B cell (primary cell): ENCODE results near the gene FGF3. TPM values are rescaled to one million over a fixed set of nuclear protein-coding genes. Genes with fewer than 3 reads are reported as not detected.

Experiments
- ATAC-seq: fragments of 200-7000 bp; cut with Tn5 transposase; one replicate; pipeline ENCODE4 v1.10.0; 2021; ENCODE audit warnings: low read depth, mild to moderate bottlenecking, moderate number of reproducible peaks, moderate library complexity
- CTCF ChIA-PET: fragments of 350-600 bp; sonication (Branson Sonifier 250); formaldehyde crosslinking; loops from one replicate; lab custom pipeline; 2021; ENCODE audit warnings: antibody characterized with exemption, inconsistent platforms; lab: Charles Lee
- POLR2A ChIA-PET: fragments of 350-600 bp; sonication (Branson Sonifier 250); formaldehyde crosslinking; loops from one replicate; lab custom pipeline; 2021; ENCODE audit warnings: antibody characterized with exemption; lab: Charles Lee
- DNase-seq: peaks from one replicate; pipeline ENCODE4 v3.0.0; 2013
- H2AFZ ChIP-seq: 2 replicates; pipeline ENCODE4 v1.6.1; 2012; ENCODE audit warnings: mild to moderate bottlenecking, low read depth, low read length; ENCODE audit not compliant: insufficient read depth, poor library complexity, severe bottlenecking
- H3K27ac ChIP-seq, 2 donors: 1 replicate in 1 of 2; 2 replicates in 1 of 2; pipeline ENCODE4 v1.5.1; 2012 to 2013; ENCODE audit warnings: low read length in 2 of 2, mild to moderate bottlenecking in 2 of 2, moderate library complexity in 1 of 2
- H3K27me3 ChIP-seq, 4 experiments: fragments of 200-600 bp in 1 of 4; sonication (generic) in 1 of 4; replicated peaks in 1 of 4; 1 replicate in 2 of 4; 2 replicates in 2 of 4; pipeline versions ENCODE4 v1.6.1 to v1.7.0; 2013 to 2016; ENCODE audit warnings: low read length in 3 of 4, mild to moderate bottlenecking in 2 of 4, mixed read lengths in 1 of 4, moderate library complexity in 1 of 4; ENCODE audit not compliant: insufficient read depth in 4 of 4, control insufficient read depth in 3 of 4; ENCODE audit errors: control extremely low read depth in 1 of 4
- H3K36me3 ChIP-seq, 2 experiments: replicated peaks in 1 of 2; 1 replicate in 1 of 2; 2 replicates in 1 of 2; pipeline versions ENCODE4 v1.6.1 to v1.7.1; 2013; ENCODE audit warnings: low read length in 1 of 2; ENCODE audit not compliant: insufficient read depth in 2 of 2, control insufficient read depth in 1 of 2; ENCODE audit errors: control extremely low read depth in 1 of 2, extremely low read depth in 1 of 2
- H3K4me1 ChIP-seq, 2 donors: fragments of 200-600 bp in 1 of 2; sonication (generic) in 1 of 2; 1 replicate in 1 of 2; 2 replicates in 1 of 2; pipeline versions ENCODE4 v1.5.1 to v1.6.1; 2013 to 2017; ENCODE audit warnings: low read length in 2 of 2; ENCODE audit not compliant: control insufficient read depth in 2 of 2, insufficient read depth in 2 of 2
- H3K4me2 ChIP-seq: replicated peaks from 2 replicates; pipeline ENCODE3; 2012; ENCODE audit warnings: mild to moderate bottlenecking, low read depth, low read length; ENCODE audit not compliant: poor library complexity, severe bottlenecking
- H3K4me3 ChIP-seq, 5 experiments: fragments of 200-600 bp in 1 of 5; sonication (generic) in 1 of 5; 1 replicate in 3 of 5; 2 replicates in 2 of 5; pipeline versions ENCODE4 v1.5.1 to v1.7.0; 2011 to 2016; ENCODE audit warnings: low read length in 4 of 5, mild to moderate bottlenecking in 4 of 5, low read depth in 2 of 5, control low read depth in 1 of 5, moderate library complexity in 1 of 5; ENCODE audit not compliant: insufficient read depth in 1 of 5; ENCODE audit errors: control extremely low read depth in 1 of 5, extremely low read depth in 1 of 5
- H3K79me2 ChIP-seq: fragments of 200-600 bp; sonication (generic); one replicate; pipeline ENCODE4 v1.6.0; 2016; ENCODE audit warnings: low read length; ENCODE audit not compliant: control insufficient read depth, insufficient read depth
- H3K9ac ChIP-seq: fragments of 200-600 bp; sonication (generic); 2 replicates; pipeline ENCODE4 v1.6.1; 2017; ENCODE audit warnings: mild to moderate bottlenecking, low read length, moderate library complexity
- H3K9me3 ChIP-seq, 3 donors: one replicate each; pipeline versions ENCODE4 v1.6.1 to v1.7.1; 2013; ENCODE audit warnings: low read length in 2 of 3; ENCODE audit not compliant: control insufficient read depth in 2 of 3, insufficient read depth in 1 of 3; ENCODE audit errors: control extremely low read depth in 1 of 3
- H4K20me1 ChIP-seq: 2 replicates; pipeline ENCODE4 v1.6.0; 2012; ENCODE audit warnings: mild to moderate bottlenecking, low read length; ENCODE audit not compliant: insufficient read depth, control insufficient read depth, poor library complexity, severe bottlenecking
- H3K27ac Mint-ChIP-seq: one replicate; pipeline ENCODE4 v1.8.0; 2021; ENCODE audit warnings: mixed read lengths
- H3K27me3 Mint-ChIP-seq: one replicate; pipeline ENCODE4 v1.8.0; 2021; ENCODE audit warnings: mixed read lengths
- H3K4me1 Mint-ChIP-seq: one replicate; pipeline ENCODE4 v1.8.0; 2021; ENCODE audit warnings: mixed read lengths
- H3K4me3 Mint-ChIP-seq: one replicate; pipeline ENCODE4 v1.8.0; 2021; ENCODE audit warnings: mixed read lengths
- H3K9me3 Mint-ChIP-seq: one replicate; pipeline ENCODE4 v1.8.0; 2022; ENCODE audit warnings: mixed read lengths; ENCODE audit not compliant: insufficient read depth
- EZH2 ChIP-seq: IDR thresholded peaks from 2 replicates; pipeline ENCODE4 v1.6.1; 2012; ENCODE audit warnings: borderline replicate concordance, low read depth, mild to moderate bottlenecking, moderate library complexity, low read length; ENCODE audit not compliant: insufficient read depth, poor library complexity, severe bottlenecking
- WGBS: methylation state at CpG from one replicate; pipeline ENCODE4 v1.1.5; 2013; ENCODE audit warnings: missing lambda C conversion rate; ENCODE audit not compliant: insufficient coverage; 5-methylcytosine and 5-hydroxymethylcytosine counted together
- intact Hi-C: fragments of 100-400 bp; cut with micrococcal nuclease; formaldehyde crosslinking; loops from one replicate; pipeline ENCODE4 v1.10.0; 2022
- polyA plus RNA-seq: library from polyadenylated mRNA; depleted of rRNA; stranded (reverse); fragments of >200 nt; gene quantifications from 2 replicates; pipeline ENCODE4 v1.2.3, GENCODE V29; 2012
- total RNA-seq, 2 donors: library from RNA; stranded (reverse); fragments of 120-200 nt in 1 of 2; gene quantifications; 1 replicate in 1 of 2; 2 replicates in 1 of 2; pipeline versions ENCODE4 v1.2.3 to v1.2.4, GENCODE V29; 2013 to 2022
- TF ChIP-seq, protein P1 (sequence below): fragments of 200-600 bp; IDR thresholded peaks from one replicate; pipeline ENCODE4 v1.8.0; 2022; ENCODE audit warnings: antibody characterized with exemption, mild to moderate bottlenecking

Gene FGF3
- total and polyA plus RNA-seq, 2 donors (not counting 1 experiment from before 2014, with no cell fraction given): not detected

GRCh38 chr11:69791276-69792180, 27.7 kb downstream of the FGF3 start:
- H3K4me1 ChIP-seq: no peaks in the 10 kb centered on the region
- WGBS: 86% methylated on average over 24 of the region's 25 CpGs
- no peaks in the 10 kb centered on the region for H3K36me3 ChIP-seq
- no peak overlapping the region for H3K27ac Mint-ChIP-seq
- H3K4me2 ChIP-seq: no peak overlapping the region
- no peak overlapping the region for H3K4me3 ChIP-seq
- H3K79me2 ChIP-seq: no peaks in the 10 kb centered on the region
- DNase-seq (no peak), ATAC-seq (no peak)
- TF ChIP-seq EZH2: no peak
- TF ChIP-seq, protein P1, sequence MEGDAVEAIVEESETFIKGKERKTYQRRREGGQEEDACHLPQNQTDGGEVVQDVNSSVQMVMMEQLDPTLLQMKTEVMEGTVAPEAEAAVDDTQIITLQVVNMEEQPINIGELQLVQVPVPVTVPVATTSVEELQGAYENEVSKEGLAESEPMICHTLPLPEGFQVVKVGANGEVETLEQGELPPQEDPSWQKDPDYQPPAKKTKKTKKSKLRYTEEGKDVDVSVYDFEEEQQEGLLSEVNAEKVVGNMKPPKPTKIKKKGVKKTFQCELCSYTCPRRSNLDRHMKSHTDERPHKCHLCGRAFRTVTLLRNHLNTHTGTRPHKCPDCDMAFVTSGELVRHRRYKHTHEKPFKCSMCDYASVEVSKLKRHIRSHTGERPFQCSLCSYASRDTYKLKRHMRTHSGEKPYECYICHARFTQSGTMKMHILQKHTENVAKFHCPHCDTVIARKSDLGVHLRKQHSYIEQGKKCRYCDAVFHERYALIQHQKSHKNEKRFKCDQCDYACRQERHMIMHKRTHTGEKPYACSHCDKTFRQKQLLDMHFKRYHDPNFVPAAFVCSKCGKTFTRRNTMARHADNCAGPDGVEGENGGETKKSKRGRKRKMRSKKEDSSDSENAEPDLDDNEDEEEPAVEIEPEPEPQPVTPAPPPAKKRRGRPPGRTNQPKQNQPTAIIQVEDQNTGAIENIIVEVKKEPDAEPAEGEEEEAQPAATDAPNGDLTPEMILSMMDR: no peak
- intact Hi-C loops: no loop called here
- ChIA-PET POLR2A (no interaction called here), CTCF (no interaction called here)
- no peak overlapping the region for H3K4me3 Mint-ChIP-seq
- no peak overlapping the region for H2AFZ ChIP-seq
- H3K27ac ChIP-seq: no peak overlapping the region
- no peak overlapping the region for H3K9ac ChIP-seq
- peaks cover 4% of the 10 kb centered on the region for H3K27me3 Mint-ChIP-seq
- peaks cover 0 to 5% (median 0%) of the 10 kb centered on the region in 4 experiments for H3K27me3 ChIP-seq
- H4K20me1 ChIP-seq: no peaks in the 10 kb centered on the region
- no peaks in the 10 kb centered on the region for H3K9me3 ChIP-seq
- no peaks in the 10 kb centered on the region for H3K9me3 Mint-ChIP-seq
- H3K4me1 Mint-ChIP-seq: no peaks in the 10 kb centered on the region

DNA sequence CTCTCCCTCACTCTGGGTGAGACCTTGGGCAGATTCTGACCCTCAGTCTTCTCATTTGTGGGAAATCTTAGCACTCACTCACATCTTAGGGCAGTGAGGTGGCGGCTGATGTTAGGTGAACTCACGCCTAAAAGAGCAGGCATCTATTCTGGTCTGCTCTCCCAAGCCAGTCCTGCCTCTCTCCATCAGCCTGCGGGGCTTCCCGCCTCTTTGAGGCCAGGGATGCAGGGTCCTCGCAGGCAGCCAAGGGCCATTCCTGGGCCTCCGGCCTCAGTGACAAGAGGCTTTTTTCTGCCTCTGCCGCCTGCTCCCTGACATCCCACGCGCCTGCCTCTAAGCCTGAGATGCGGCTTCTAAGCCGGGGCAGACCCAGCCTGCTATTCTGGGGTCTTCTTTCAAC, 30.3 kb downstream of the FGF3 start:
- Histone ChIP-seq H3K9me3 (no peaks in the 10 kb centered on the region), H3K36me3 (no peaks in the 10 kb centered on the region), H3K27ac (no peak overlapping the region), H3K27me3 (peaks cover 0 to 5% (median 1%) of the 10 kb centered on the region in 4 experiments), H2AFZ (no peak overlapping the region), H3K4me3 (no peak overlapping the region), H3K4me1 (no peaks in the 10 kb centered on the region), H3K9ac (no peak overlapping the region), H4K20me1 (no peaks in the 10 kb centered on the region), H3K79me2 (no peaks in the 10 kb centered on the region), H3K4me2 (no peak overlapping the region)
- intact Hi-C loops: no loop called here
- 90% methylated on average over 11 of the region's 11 CpGs for WGBS
- ATAC-seq (no peak), DNase-seq (no peak)
- H3K27me3 Mint-ChIP-seq: peaks cover 4% of the 10 kb centered on the region
- no peaks in the 10 kb centered on the region for H3K9me3 Mint-ChIP-seq
- H3K27ac Mint-ChIP-seq: no peak overlapping the region
- H3K4me3 Mint-ChIP-seq: no peak overlapping the region
- ChIA-PET CTCF (no interaction called here), POLR2A (no interaction called here)
- H3K4me1 Mint-ChIP-seq: no peaks in the 10 kb centered on the region
- no peak for TF ChIP-seq EZH2
- TF ChIP-seq, protein P1: no peak
